CD4-positive, CD25-positive, alpha-beta regulatory T cell (primary cell): ENCODE data around the gene DUSP1. TPM values are rescaled to one million over a fixed set of nuclear protein-coding genes. Genes with fewer than 3 reads are reported as not detected.
A peak's percentile ranks its signal among the peaks of the same experiment; 100 is the strongest.

ENCODE experiments used
- ATAC-seq, 2 donors: fragments of 150-1000 bp; cut with Tn5 transposase; one replicate each; pipeline ENCODE4 v1.10.0; 2021; ENCODE audit warnings: low read depth in 2 of 2, moderate number of reproducible peaks in 2 of 2, moderate library complexity in 1 of 2
- DNase-seq, 3 donors: peaks; one replicate each; pipeline versions ENCODE4 v3.0.0 to v3.0.0-alpha.2; 2012 to 2022; ENCODE audit warnings: mixed read lengths in 1 of 3
- H3K27ac ChIP-seq: one replicate; pipeline ENCODE4 v1.7.0; 2013; ENCODE audit warnings: mild to moderate bottlenecking, low read length; ENCODE audit not compliant: insufficient read depth, poor library complexity, severe bottlenecking
- H3K27me3 ChIP-seq: one replicate; pipeline ENCODE4 v1.7.0; 2013; ENCODE audit warnings: low read length; ENCODE audit not compliant: control insufficient read depth, insufficient read depth
- H3K36me3 ChIP-seq: one replicate; pipeline ENCODE4 v1.7.0; 2013; ENCODE audit warnings: mild to moderate bottlenecking, low read length, moderate library complexity; ENCODE audit not compliant: control insufficient read depth, insufficient read depth
- H3K4me1 ChIP-seq: 2 replicates; pipeline ENCODE4 v1.7.0; 2013; ENCODE audit warnings: mild to moderate bottlenecking, low read length; ENCODE audit not compliant: insufficient read depth, control insufficient read depth, poor library complexity, severe bottlenecking
- H3K4me3 ChIP-seq: one replicate; pipeline ENCODE4 v1.7.0; 2013; ENCODE audit warnings: low read depth, mild to moderate bottlenecking, low read length, moderate library complexity
- H3K9me3 ChIP-seq, 2 experiments: 1 replicate in 1 of 2; 2 replicates in 1 of 2; pipeline ENCODE4 v1.7.0; 2013; ENCODE audit warnings: low read length in 2 of 2, mild to moderate bottlenecking in 1 of 2, moderate library complexity in 1 of 2; ENCODE audit not compliant: control insufficient read depth in 2 of 2
- H3K27ac Mint-ChIP-seq, 3 donors: one replicate each; pipeline ENCODE4 v1.8.0; 2020 to 2022; ENCODE audit warnings: mild to moderate bottlenecking in 3 of 3, mixed read lengths in 3 of 3, moderate library complexity in 2 of 3
- H3K27me3 Mint-ChIP-seq: one replicate; pipeline ENCODE4 v1.8.0; 2022; ENCODE audit warnings: mild to moderate bottlenecking, mixed read lengths
- H3K36me3 Mint-ChIP-seq: one replicate; pipeline ENCODE4 v1.8.0; 2020; ENCODE audit warnings: mixed read lengths
- H3K4me1 Mint-ChIP-seq, 4 donors: one replicate each; pipeline ENCODE4 v1.8.0; 2020 to 2022; ENCODE audit warnings: mixed read lengths in 4 of 4, mild to moderate bottlenecking in 1 of 4
- H3K4me3 Mint-ChIP-seq, 4 donors: one replicate each; pipeline ENCODE4 v1.8.0; 2020 to 2022; ENCODE audit warnings: mild to moderate bottlenecking in 4 of 4, mixed read lengths in 4 of 4, moderate library complexity in 3 of 4
- H3K9me3 Mint-ChIP-seq, 7 donors: one replicate each; pipeline ENCODE4 v1.8.0; 2020 to 2022; ENCODE audit warnings: mixed read lengths in 7 of 7, mild to moderate bottlenecking in 3 of 7, moderate library complexity in 2 of 7
- polyA plus RNA-seq, 4 donors: library from polyadenylated mRNA; unstranded; fragments of 300-500 nt; fragmentation: Illumina TruSeq; gene quantifications; one replicate each; pipeline ENCODE4 v1.2.3, GENCODE V29; 2021
- total RNA-seq: library from RNA; stranded (reverse); gene quantifications from one replicate; pipeline ENCODE4 v1.2.3, GENCODE V29; 2022

Gene DUSP1
- total and polyA plus RNA-seq, 5 donors from 2014 or later: 298 to 2,095 (median 511) TPM

DNA sequence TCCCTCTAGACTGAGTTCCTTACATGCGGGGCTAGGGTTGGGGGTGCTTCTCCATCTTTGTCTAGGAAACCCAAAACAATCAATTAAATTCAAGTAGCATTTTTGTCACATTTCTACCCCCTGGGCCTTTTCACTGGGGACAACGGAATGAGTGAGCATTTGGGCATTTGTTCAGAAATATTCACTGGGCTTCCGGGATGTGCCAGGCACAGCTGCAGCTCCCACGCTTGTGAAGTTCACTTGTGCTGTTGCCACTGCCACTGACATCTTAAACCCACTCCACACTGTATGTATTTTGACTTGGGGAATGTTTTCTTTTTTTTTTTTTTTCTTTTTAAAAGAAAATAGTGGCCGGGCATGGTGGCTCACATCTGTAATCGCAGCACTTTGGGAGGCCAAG is 31.6 kb downstream of the DUSP1 start:
- H3K36me3 ChIP-seq: no peaks in the 10 kb centered on the region
- Mint-ChIP-seq H3K27me3 (peaks cover 6% of the 10 kb centered on the region), H3K9me3 (peaks cover 0 to 3% (median 0%) of the 10 kb centered on the region in 7 donors), H3K4me3 (no peak overlapping the region), H3K27ac (peak overlapping the region in 1 of 3 donors; percentile 32), H3K36me3 (no peaks in the 10 kb centered on the region), H3K4me1 (no peaks in the 10 kb centered on the region)
- DNase-seq (no peak), ATAC-seq (no peak)
- H3K9me3 ChIP-seq: no peaks in the 10 kb centered on the region
- no peak overlapping the region for H3K27ac ChIP-seq
- H3K4me3 ChIP-seq: no peak overlapping the region
- H3K4me1 ChIP-seq: no peaks in the 10 kb centered on the region
- H3K27me3 ChIP-seq: no peaks in the 10 kb centered on the region

GRCh38 chr5:172736508-172737135 is 34.4 kb downstream of the DUSP1 start:
- no peak overlapping the region for H3K27ac ChIP-seq
- no peaks in the 10 kb centered on the region for H3K4me1 ChIP-seq
- DNase-seq (no peak), ATAC-seq (no peak)
- H3K27me3 ChIP-seq: no peaks in the 10 kb centered on the region
- H3K9me3 ChIP-seq: no peaks in the 10 kb centered on the region
- Mint-ChIP-seq H3K27ac (no peak overlapping the region), H3K9me3 (peaks cover 0 to 3% (median 0%) of the 10 kb centered on the region in 7 donors), H3K27me3 (peaks cover 5% of the 10 kb centered on the region), H3K4me3 (no peak overlapping the region), H3K4me1 (no peaks in the 10 kb centered on the region), H3K36me3 (no peaks in the 10 kb centered on the region)
- no peaks in the 10 kb centered on the region for H3K36me3 ChIP-seq
- no peak overlapping the region for H3K4me3 ChIP-seq

DNA sequence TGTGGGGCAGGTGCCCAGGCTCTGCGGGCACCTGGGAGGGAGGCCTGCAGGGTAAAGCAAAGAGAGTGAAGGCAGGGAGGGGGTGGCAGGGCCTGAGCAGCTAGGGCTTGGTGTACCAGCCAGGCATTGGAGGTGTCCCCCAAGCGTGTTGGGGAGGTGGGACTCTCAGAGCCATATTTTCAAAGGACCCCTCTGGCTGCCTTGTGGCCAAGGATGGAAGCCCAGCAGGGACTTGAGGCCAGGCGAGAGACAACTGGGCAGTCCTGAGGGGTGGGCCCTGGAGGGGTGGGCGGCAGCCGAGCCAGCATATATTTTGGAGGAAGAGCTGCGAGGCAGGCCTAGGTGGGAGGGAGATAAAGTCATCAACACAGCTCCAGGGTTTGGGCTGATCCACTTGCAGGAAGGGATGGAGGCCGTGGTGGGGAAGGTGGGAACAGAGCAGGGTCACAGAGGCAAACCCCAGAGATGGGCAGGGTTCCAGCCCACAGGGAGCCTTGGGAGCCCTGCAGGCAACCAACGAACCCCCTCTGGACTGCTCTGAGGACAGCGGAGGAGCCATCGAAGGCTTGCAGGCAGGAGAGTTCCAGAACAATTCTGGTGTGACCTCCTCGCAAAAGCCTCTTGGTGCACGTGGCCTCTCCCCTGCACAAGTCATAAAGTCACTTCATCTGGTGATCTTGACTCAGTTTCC is 35.7 kb downstream of the DUSP1 start:
- Histone ChIP-seq H3K27ac (no peak overlapping the region), H3K4me3 (no peak overlapping the region), H3K27me3 (no peaks in the 10 kb centered on the region), H3K36me3 (no peaks in the 10 kb centered on the region), H3K4me1 (no peaks in the 10 kb centered on the region), H3K9me3 (no peaks in the 10 kb centered on the region)
- peak overlapping the region in 1 of 3 donors; percentile 42 for H3K27ac Mint-ChIP-seq
- H3K36me3 Mint-ChIP-seq: no peaks in the 10 kb centered on the region
- no peaks in the 10 kb centered on the region for H3K9me3 Mint-ChIP-seq
- H3K4me1 Mint-ChIP-seq: no peaks in the 10 kb centered on the region
- DNase-seq (no peak), ATAC-seq (no peak)
- H3K27me3 Mint-ChIP-seq: no peaks in the 10 kb centered on the region
- H3K4me3 Mint-ChIP-seq: no peak overlapping the region

GRCh38 chr5:172733974-172734346 is 37.0 kb downstream of the DUSP1 start:
- Mint-ChIP-seq H3K4me1 (no peaks in the 10 kb centered on the region), H3K27ac (peak overlapping the region in 1 of 3 donors; percentile 43), H3K9me3 (peaks cover 0 to 2% (median 0%) of the 10 kb centered on the region in 7 donors), H3K36me3 (no peaks in the 10 kb centered on the region), H3K27me3 (no peaks in the 10 kb centered on the region), H3K4me3 (no peak overlapping the region)
- ATAC-seq (no peak), DNase-seq (no peak)
- H3K36me3 ChIP-seq: no peaks in the 10 kb centered on the region
- no peaks in the 10 kb centered on the region for H3K9me3 ChIP-seq
- no peak overlapping the region for H3K4me3 ChIP-seq
- H3K27ac ChIP-seq: no peak overlapping the region
- H3K4me1 ChIP-seq: no peaks in the 10 kb centered on the region
- no peaks in the 10 kb centered on the region for H3K27me3 ChIP-seq

- no peaks in the 10 kb centered on the region for H3K27me3 ChIP-seq
- DNase-seq (no peak), ATAC-seq (no peak)
- no peak overlapping the region for H3K27ac ChIP-seq
- H3K4me3 ChIP-seq: no peak overlapping the region
- Mint-ChIP-seq H3K27me3 (no peaks in the 10 kb centered on the region), H3K4me3 (no peak overlapping the region), H3K36me3 (no peaks in the 10 kb centered on the region), H3K4me1 (no peaks in the 10 kb centered on the region), H3K9me3 (peaks cover 0 to 2% (median 0%) of the 10 kb centered on the region in 7 donors), H3K27ac (peak overlapping the region in 2 of 3 donors; percentile 16 to 57)
- H3K9me3 ChIP-seq: no peaks in the 10 kb centered on the region
- H3K36me3 ChIP-seq: no peaks in the 10 kb centered on the region
- no peaks in the 10 kb centered on the region for H3K4me1 ChIP-seq
These were observed 37.6 kb downstream of the DUSP1 start for GRCh38 chr5:172733131-172733973.

DNA sequence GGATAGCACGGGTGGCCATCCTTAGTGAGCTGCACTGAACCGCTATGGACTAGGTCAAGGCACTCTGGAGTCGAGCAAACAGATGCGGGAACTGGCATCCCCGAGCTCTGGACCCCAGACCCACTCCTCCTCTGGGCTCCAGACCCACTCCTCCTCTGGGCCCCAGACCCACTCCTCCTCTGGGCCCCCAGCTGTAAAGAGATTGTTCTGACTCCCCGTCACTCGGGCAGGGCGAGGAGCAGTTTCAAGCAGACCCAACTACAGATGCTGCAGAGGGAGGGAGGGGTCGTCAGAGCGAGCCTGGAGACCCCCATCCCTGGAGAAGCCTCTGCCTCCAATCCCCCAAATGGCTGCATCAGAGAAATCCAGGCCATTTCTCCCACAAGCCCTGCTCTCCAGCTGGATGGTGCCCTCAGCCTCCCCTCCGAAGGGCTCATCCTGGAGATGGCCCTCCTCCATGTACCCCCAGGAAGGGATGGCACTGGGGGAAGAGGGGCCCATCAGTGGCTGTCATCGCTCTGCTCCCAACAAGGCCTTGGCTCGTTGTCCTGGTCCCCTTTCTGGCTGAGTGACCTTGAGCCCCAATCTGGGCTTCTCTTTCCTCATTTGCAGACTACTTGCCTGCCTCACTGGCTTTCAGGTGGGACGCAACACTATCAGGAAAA is 38.7 kb downstream of the DUSP1 start:
- H3K9me3 Mint-ChIP-seq: peaks cover 0 to 2% (median 0%) of the 10 kb centered on the region in 7 donors
- H3K4me1 Mint-ChIP-seq: no peaks in the 10 kb centered on the region
- Histone ChIP-seq H3K36me3 (no peaks in the 10 kb centered on the region), H3K27me3 (no peaks in the 10 kb centered on the region), H3K4me3 (no peak overlapping the region), H3K9me3 (no peaks in the 10 kb centered on the region), H3K4me1 (no peaks in the 10 kb centered on the region), H3K27ac (no peak overlapping the region)
- no peak for ATAC-seq
- no peak for DNase-seq
- peak overlapping the region in 1 of 3 donors; percentile 57 for H3K27ac Mint-ChIP-seq
- no peaks in the 10 kb centered on the region for H3K27me3 Mint-ChIP-seq
- no peaks in the 10 kb centered on the region for H3K36me3 Mint-ChIP-seq
- H3K4me3 Mint-ChIP-seq: no peak overlapping the region

DNA sequence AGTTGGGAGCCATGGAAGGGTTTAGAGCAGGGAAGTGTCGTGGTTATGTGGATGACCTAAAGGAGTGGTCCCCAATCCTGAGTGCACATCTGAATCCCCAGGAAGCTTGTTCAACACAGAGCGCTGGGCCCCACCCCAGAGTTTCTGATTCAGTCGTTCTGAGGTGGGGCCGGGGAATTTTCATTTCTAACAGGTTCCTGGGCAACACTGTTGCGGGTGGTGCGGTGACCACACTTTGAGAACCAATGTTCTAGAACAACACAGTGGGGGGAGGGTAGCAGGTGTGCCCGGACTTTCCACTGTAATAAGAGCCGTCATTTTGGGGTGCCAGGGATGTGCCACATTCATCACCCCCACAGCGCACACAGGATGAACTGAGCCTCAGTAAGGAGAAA is 39.3 kb downstream of the DUSP1 start:
- Histone ChIP-seq H3K36me3 (no peaks in the 10 kb centered on the region), H3K4me3 (no peak overlapping the region), H3K9me3 (no peaks in the 10 kb centered on the region), H3K27ac (no peak overlapping the region), H3K27me3 (no peaks in the 10 kb centered on the region), H3K4me1 (no peaks in the 10 kb centered on the region)
- Mint-ChIP-seq H3K4me3 (no peak overlapping the region), H3K36me3 (no peaks in the 10 kb centered on the region), H3K9me3 (peaks cover 0 to 2% (median 0%) of the 10 kb centered on the region in 7 donors), H3K27me3 (no peaks in the 10 kb centered on the region), H3K4me1 (no peaks in the 10 kb centered on the region), H3K27ac (no peak overlapping the region)
- no peak for ATAC-seq
- DNase-seq: no peak
